ENCODE data around the gene XYLT1. TPM values are rescaled to one million over a fixed set of nuclear protein-coding genes. Genes with fewer than 3 reads are reported as not detected.
"Not testable (repeated sequence)": the region's sequence is repeated elsewhere in the genome, so short reads cannot be mapped to it uniquely, and the experiment has no call there.

XYLT1 gene
- total RNA-seq, 5 donors from 2014 or later (not counting 1 experiment from before 2014, with no cell fraction given): 25.8 to 70.6 (median 57.8) TPM

- H3K27ac ChIP-seq (ENCODE audit: low read length): no peak overlapping the region
- no peaks in the 10 kb centered on the region for H3K36me3 Mint-ChIP-seq
- H3K27ac Mint-ChIP-seq: no peak overlapping the region
- H3K4me1 Mint-ChIP-seq: no peaks in the 10 kb centered on the region
- DNase-seq (no peak), ATAC-seq (replicated peaks in 1 of 4) (no peak)
- H3K4me3 Mint-ChIP-seq: no peak overlapping the region
- peaks cover 2 to 7% (median 4%) of the 10 kb centered on the region in 3 donors for H3K9me3 Mint-ChIP-seq
- WGBS (ENCODE audit: insufficient coverage): 70% methylated on average over 5 of the region's 6 CpGs
- H3K4me3 ChIP-seq (ENCODE audit: control insufficient read depth in 1 of 2, extremely low read depth in 1 of 2, low read length in 1 of 2): no peak overlapping the region
- H3K4me1 ChIP-seq (ENCODE audit: control insufficient read depth in 1 of 2, extremely low read depth in 1 of 2, insufficient read depth in 2 of 2, low read length in 2 of 2): no peaks in the 10 kb centered on the region
- CTCF ChIA-PET: interaction anchor here in 1 of 2 donors (0.6 kb wide), 1 partner anchor 351 kb away, joined by 4 read pairs; no protein-coding TSS in a partner anchor
- POLR2A ChIA-PET: interaction anchor here in 1 of 2 donors (0.6 kb wide), 1 partner anchor 550 kb away, joined by 9 read pairs; no protein-coding TSS in a partner anchor
- peaks cover 1 to 2% of the 10 kb centered on the region in 2 experiments for H3K27me3 ChIP-seq (replicated peaks in 1 of 2; ENCODE audit: control insufficient read depth in 2 of 2, extremely low read depth in 1 of 2, insufficient read depth in 2 of 2, low read length in 1 of 2)
- H3K27me3 Mint-ChIP-seq: peaks cover 14 to 18% of the 10 kb centered on the region in 2 donors
- no peaks in the 10 kb centered on the region for H3K36me3 ChIP-seq (ENCODE audit: control insufficient read depth in 2 of 2, extremely low read depth in 1 of 2, insufficient read depth in 1 of 2, low read length in 1 of 2)
- no peaks in the 10 kb centered on the region for H3K9me3 ChIP-seq
Observed at GRCh38 chr16:17512636-17513220, 42.0 kb upstream of the XYLT1 start.

- Mint-ChIP-seq H3K27ac (no peak overlapping the region), H3K4me1 (no peaks in the 10 kb centered on the region), H3K4me3 (no peak overlapping the region), H3K9me3 (peaks cover 2 to 7% (median 4%) of the 10 kb centered on the region in 3 donors), H3K27me3 (peaks cover 13 to 21% of the 10 kb centered on the region in 2 donors), H3K36me3 (no peaks in the 10 kb centered on the region)
- no peak for DNase-seq
- POLR2A ChIA-PET: no interaction called here
- H3K27ac ChIP-seq (ENCODE audit: low read length): no peak overlapping the region
- H3K36me3 ChIP-seq (ENCODE audit: control insufficient read depth in 2 of 2, extremely low read depth in 1 of 2, insufficient read depth in 1 of 2, low read length in 1 of 2): no peaks in the 10 kb centered on the region
- no peak overlapping the region for H3K4me3 ChIP-seq (ENCODE audit: control insufficient read depth in 1 of 2, extremely low read depth in 1 of 2, low read length in 1 of 2)
- H3K4me1 ChIP-seq (ENCODE audit: control insufficient read depth in 1 of 2, extremely low read depth in 1 of 2, insufficient read depth in 2 of 2, low read length in 2 of 2): no peaks in the 10 kb centered on the region
- H3K27me3 ChIP-seq (replicated peaks in 1 of 2; ENCODE audit: control insufficient read depth in 2 of 2, extremely low read depth in 1 of 2, insufficient read depth in 2 of 2, low read length in 1 of 2): peaks cover 2 to 3% of the 10 kb centered on the region in 2 experiments
- H3K9me3 ChIP-seq: no peaks in the 10 kb centered on the region
- CTCF ChIA-PET: no interaction called here
- ATAC-seq (replicated peaks in 1 of 4): no peak
Observed at GRCh38 chr16:17511340-17511739, 40.6 kb upstream of the XYLT1 start.

- Mint-ChIP-seq H3K4me3 (no peak overlapping the region), H3K27ac (no peak overlapping the region), H3K36me3 (no peaks in the 10 kb centered on the region), H3K27me3 (peaks cover 13 to 19% of the 10 kb centered on the region in 2 donors), H3K9me3 (peaks cover 2 to 7% (median 4%) of the 10 kb centered on the region in 3 donors), H3K4me1 (no peaks in the 10 kb centered on the region)
- no CpG with 5 or more reads among the region's 3 CpGs for WGBS (ENCODE audit: insufficient coverage)
- no peak overlapping the region for H3K4me3 ChIP-seq (ENCODE audit: control insufficient read depth in 1 of 2, extremely low read depth in 1 of 2, low read length in 1 of 2)
- no peaks in the 10 kb centered on the region for H3K4me1 ChIP-seq (ENCODE audit: control insufficient read depth in 1 of 2, extremely low read depth in 1 of 2, insufficient read depth in 2 of 2, low read length in 2 of 2)
- H3K27me3 ChIP-seq (replicated peaks in 1 of 2; ENCODE audit: control insufficient read depth in 2 of 2, extremely low read depth in 1 of 2, insufficient read depth in 2 of 2, low read length in 1 of 2): peaks cover 2 to 3% of the 10 kb centered on the region in 2 experiments
- no peaks in the 10 kb centered on the region for H3K36me3 ChIP-seq (ENCODE audit: control insufficient read depth in 2 of 2, extremely low read depth in 1 of 2, insufficient read depth in 1 of 2, low read length in 1 of 2)
- ChIA-PET POLR2A (no interaction called here), CTCF (no interaction called here)
- ATAC-seq (replicated peaks in 1 of 4) (no peak), DNase-seq (no peak)
- H3K27ac ChIP-seq (ENCODE audit: low read length): no peak overlapping the region
- H3K9me3 ChIP-seq: no peaks in the 10 kb centered on the region
Observed at GRCh38 chr16:17510567-17510966, 39.8 kb upstream of the XYLT1 start.

- no peak overlapping the region for H3K4me3 ChIP-seq (ENCODE audit: control insufficient read depth in 1 of 2, extremely low read depth in 1 of 2, low read length in 1 of 2)
- DNase-seq: no peak
- POLR2A ChIA-PET: no interaction called here
- Mint-ChIP-seq H3K4me1 (no peaks in the 10 kb centered on the region), H3K27me3 (peaks cover 7 to 18% of the 10 kb centered on the region in 2 donors), H3K27ac (no peak overlapping the region), H3K36me3 (no peaks in the 10 kb centered on the region), H3K9me3 (peaks cover 2 to 7% (median 4%) of the 10 kb centered on the region in 3 donors), H3K4me3 (no peak overlapping the region)
- H3K36me3 ChIP-seq (ENCODE audit: control insufficient read depth in 2 of 2, extremely low read depth in 1 of 2, insufficient read depth in 1 of 2, low read length in 1 of 2): no peaks in the 10 kb centered on the region
- WGBS (ENCODE audit: insufficient coverage): no CpG with 5 or more reads among the region's 3 CpGs
- H3K9me3 ChIP-seq: no peaks in the 10 kb centered on the region
- H3K27me3 ChIP-seq (replicated peaks in 1 of 2; ENCODE audit: control insufficient read depth in 2 of 2, extremely low read depth in 1 of 2, insufficient read depth in 2 of 2, low read length in 1 of 2): peaks cover 2 to 3% of the 10 kb centered on the region in 2 experiments
- no peaks in the 10 kb centered on the region for H3K4me1 ChIP-seq (ENCODE audit: control insufficient read depth in 1 of 2, extremely low read depth in 1 of 2, insufficient read depth in 2 of 2, low read length in 2 of 2)
- ATAC-seq (replicated peaks in 1 of 4): no peak
- CTCF ChIA-PET: no interaction called here
- no peak overlapping the region for H3K27ac ChIP-seq (ENCODE audit: low read length)
Observed at GRCh38 chr16:17509194-17509593, 38.4 kb upstream of the XYLT1 start.

GRCh38 chr16:17508303-17508702 lies 37.5 kb upstream of the XYLT1 start:
- no peak for DNase-seq
- Histone ChIP-seq H3K4me3 (ENCODE audit: control insufficient read depth in 1 of 2, extremely low read depth in 1 of 2, low read length in 1 of 2) (no peak overlapping the region), H3K9me3 (no peaks in the 10 kb centered on the region), H3K27ac (ENCODE audit: low read length) (no peak overlapping the region), H3K27me3 (replicated peaks in 1 of 2; ENCODE audit: control insufficient read depth in 2 of 2, extremely low read depth in 1 of 2, insufficient read depth in 2 of 2, low read length in 1 of 2) (peaks cover 2 to 3% of the 10 kb centered on the region in 2 experiments), H3K4me1 (ENCODE audit: control insufficient read depth in 1 of 2, extremely low read depth in 1 of 2, insufficient read depth in 2 of 2, low read length in 2 of 2) (no peaks in the 10 kb centered on the region), H3K36me3 (ENCODE audit: control insufficient read depth in 2 of 2, extremely low read depth in 1 of 2, insufficient read depth in 1 of 2, low read length in 1 of 2) (no peaks in the 10 kb centered on the region)
- CTCF ChIA-PET: no interaction called here
- Mint-ChIP-seq H3K27ac (no peak overlapping the region), H3K36me3 (no peaks in the 10 kb centered on the region), H3K4me3 (no peak overlapping the region), H3K27me3 (peaks cover 3 to 14% of the 10 kb centered on the region in 2 donors), H3K4me1 (no peaks in the 10 kb centered on the region), H3K9me3 (peaks cover 2 to 7% (median 4%) of the 10 kb centered on the region in 3 donors)
- 88% methylated on average over 7 of the region's 9 CpGs for WGBS (ENCODE audit: insufficient coverage)
- ATAC-seq (replicated peaks in 1 of 4): no peak
- POLR2A ChIA-PET: interaction anchor here in 1 of 2 donors (0.6 kb wide), 1 partner anchor 102 kb away, joined by 3 read pairs; no protein-coding TSS in a partner anchor

GRCh38 chr16:17507516-17507915 lies 36.8 kb upstream of the XYLT1 start:
- H3K4me3 Mint-ChIP-seq; H3K9me3 ChIP-seq; ATAC-seq (replicated peaks in 1 of 4); H3K36me3 Mint-ChIP-seq; H3K27ac ChIP-seq (ENCODE audit: low read length); DNase-seq; H3K9me3 Mint-ChIP-seq; H3K27me3 ChIP-seq (replicated peaks in 1 of 2; ENCODE audit: control insufficient read depth in 2 of 2, extremely low read depth in 1 of 2, insufficient read depth in 2 of 2, low read length in 1 of 2); H3K36me3 ChIP-seq (ENCODE audit: control insufficient read depth in 2 of 2, extremely low read depth in 1 of 2, insufficient read depth in 1 of 2, low read length in 1 of 2); H3K27ac Mint-ChIP-seq; H3K4me1 ChIP-seq (ENCODE audit: control insufficient read depth in 1 of 2, extremely low read depth in 1 of 2, insufficient read depth in 2 of 2, low read length in 2 of 2); H3K4me3 ChIP-seq (ENCODE audit: control insufficient read depth in 1 of 2, extremely low read depth in 1 of 2, low read length in 1 of 2); H3K4me1 Mint-ChIP-seq: not testable (repeated sequence)
- H3K27me3 Mint-ChIP-seq: peaks cover 3 to 13% of the 10 kb centered on the region in 2 donors
- ChIA-PET CTCF (interaction anchor here in 1 of 2 donors (0.7 kb wide), 1 partner anchor 170 kb away, joined by 7 read pairs; no protein-coding TSS in a partner anchor), POLR2A (interaction anchor here in 1 of 2 donors (0.5 kb wide), 1 partner anchor 91 kb away, joined by 3 read pairs; no protein-coding TSS in a partner anchor)
- no CpG with 5 or more reads among the region's 8 CpGs for WGBS (ENCODE audit: insufficient coverage)

Measured in T-cell (primary cell).